ENCODE data around the gene TPSG1. TPM values are rescaled to one million over a fixed set of nuclear protein-coding genes. Genes with fewer than 3 reads are reported as not detected.
"Not testable (repeated sequence)": the region's sequence is repeated elsewhere in the genome, so short reads cannot be mapped to it uniquely, and the experiment has no call there.

Gene TPSG1
- total RNA-seq: 1.6 TPM

DNA sequence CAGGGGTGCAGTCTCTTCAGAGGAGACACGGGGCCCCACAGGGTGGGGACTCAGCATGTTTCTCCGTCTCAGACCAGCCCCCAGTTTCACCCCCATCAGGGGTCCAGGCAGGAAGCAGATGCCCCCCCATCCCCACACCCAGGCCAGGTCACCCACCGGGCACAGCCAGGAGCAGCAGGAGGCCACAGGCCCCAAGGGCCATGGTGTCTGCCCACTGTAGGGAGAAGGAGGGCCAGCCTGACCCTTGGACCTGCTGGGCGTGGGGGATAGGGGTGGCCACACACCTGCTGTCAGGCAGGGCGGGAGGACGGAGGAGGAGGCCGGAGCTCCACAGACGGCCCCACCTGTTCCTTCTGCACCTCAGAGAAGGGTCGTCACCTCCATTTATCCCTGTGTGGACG is at the start of gene TPSG1:
TPSG1 (minus strand) TSS at position 218 of the 401 bp plus-strand sequence; CDS start at position 202, 16 bp downstream.
- no peak for DNase-seq (ENCODE audit: low spot score)

- DNase-seq (ENCODE audit: low spot score): no peak
Measured at GRCh38 chr16:1274767-1275166, 49.7 kb upstream of the TPSG1 start.

DNA sequence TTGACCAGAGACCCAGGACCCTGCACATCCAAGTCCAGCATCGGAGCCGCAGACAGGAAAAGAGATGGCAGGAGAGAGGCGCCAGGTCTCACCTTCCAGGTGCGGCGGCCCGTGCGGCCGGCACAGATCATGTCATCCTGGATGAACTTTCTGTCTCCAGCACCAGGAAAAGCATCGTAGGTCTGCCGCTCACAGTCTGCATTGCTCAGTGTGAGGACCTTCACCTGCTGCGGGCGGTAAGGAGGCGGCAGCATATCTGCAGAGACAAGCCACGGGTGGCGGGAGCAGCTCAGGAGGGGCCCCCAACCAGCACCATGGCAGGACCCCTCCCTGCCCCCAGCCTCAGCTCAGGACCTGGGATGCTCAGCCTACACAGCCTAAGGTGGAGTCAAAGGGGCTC is 48.7 kb upstream of the TPSG1 start:
- DNase-seq (ENCODE audit: low spot score): no peak

GRCh38 chr16:1272453-1273198 is 47.6 kb upstream of the TPSG1 start:
- no peak for DNase-seq (ENCODE audit: low spot score)

GRCh38 chr16:1271724-1272413 is 46.8 kb upstream of the TPSG1 start:
- peak; percentile 23 for DNase-seq (ENCODE audit: low spot score)

DNA sequence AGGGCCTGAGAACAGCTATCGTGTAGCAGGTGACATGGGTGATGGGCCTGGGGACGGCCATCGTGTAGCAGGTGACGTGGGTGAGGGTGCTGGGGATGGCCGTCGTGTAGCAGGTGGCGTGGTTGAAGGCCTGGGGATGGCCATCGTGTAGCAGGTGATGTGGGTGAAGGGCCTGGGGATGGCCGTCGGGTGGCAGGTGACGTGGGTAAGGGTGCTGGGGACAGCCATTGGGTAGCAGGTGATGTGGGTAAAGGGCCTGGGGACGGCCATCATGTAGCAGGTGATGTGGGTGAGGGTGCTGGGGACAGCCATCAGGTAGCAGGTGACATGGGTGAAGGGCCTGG is 46.3 kb upstream of the TPSG1 start:
- DNase-seq (ENCODE audit: low spot score): no peak

DNA sequence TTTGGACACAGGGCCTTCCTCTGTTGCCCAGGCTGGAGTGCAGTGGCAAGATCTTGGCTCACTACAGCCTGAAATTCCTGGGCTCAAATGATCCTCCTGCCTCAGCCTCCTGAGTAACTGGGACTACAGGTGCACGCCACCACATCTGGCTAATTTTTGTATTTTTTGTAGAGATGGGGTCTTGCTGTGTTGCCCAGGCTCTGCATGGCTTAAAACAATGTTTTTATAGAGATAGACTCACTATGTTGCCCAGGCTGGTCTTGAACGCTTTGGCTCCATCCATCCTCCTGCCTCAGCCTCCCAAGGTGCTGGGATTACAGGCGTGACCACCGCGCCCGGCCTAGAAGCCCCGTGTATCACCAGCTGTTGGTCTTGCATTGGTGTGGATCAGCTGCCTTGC is 44.4 kb upstream of the TPSG1 start:
- DNase-seq (ENCODE audit: low spot score): not testable (repeated sequence)

GRCh38 chr16:1265826-1266225 is 40.8 kb upstream of the TPSG1 start:
- no peak for DNase-seq (ENCODE audit: low spot score)

- DNase-seq (ENCODE audit: low spot score): no peak
Measured at GRCh38 chr16:1265090-1265630, 40.1 kb upstream of the TPSG1 start.

DNA sequence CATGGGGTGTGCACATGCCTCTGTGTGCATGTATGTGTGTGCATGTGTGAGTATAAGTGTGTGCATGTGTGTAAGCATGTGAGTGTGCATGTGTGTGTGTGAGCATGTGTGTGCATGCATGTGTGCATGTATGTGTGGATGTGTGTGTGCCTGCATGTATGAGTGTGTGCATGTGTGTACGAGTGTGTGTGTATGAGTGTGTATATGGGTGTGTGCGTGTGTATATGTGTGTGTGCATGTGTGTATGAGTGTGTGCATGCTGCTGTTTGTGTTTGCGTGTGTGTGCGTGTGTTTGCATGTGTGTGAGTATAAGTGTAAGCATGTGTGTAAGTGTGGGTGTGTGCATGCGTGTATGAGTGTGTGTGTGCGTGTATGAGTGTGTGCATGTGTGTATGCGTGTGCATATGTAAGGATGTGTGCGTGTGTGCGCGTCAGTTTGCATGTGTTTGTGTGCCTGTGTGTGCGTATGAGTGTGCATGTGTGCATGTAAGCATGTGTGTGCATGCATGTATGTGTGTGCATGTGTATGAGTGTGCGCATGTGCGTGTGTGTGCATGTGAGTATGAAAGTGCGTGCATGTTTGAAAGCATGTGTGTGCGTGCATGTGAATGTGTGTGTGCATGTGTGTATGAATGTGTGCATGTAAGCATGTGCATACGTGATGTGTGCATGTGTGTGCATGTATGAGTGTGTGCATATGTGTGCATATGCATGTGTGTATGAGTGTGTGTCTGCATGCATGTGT is 39.4 kb upstream of the TPSG1 start:
- no peak for DNase-seq (ENCODE audit: low spot score)

- no peak for DNase-seq (ENCODE audit: low spot score)
Measured at GRCh38 chr16:1263591-1264344, 38.7 kb upstream of the TPSG1 start.

GRCh38 chr16:1262846-1263221 is 37.8 kb upstream of the TPSG1 start:
- no peak for DNase-seq (ENCODE audit: low spot score)

DNA sequence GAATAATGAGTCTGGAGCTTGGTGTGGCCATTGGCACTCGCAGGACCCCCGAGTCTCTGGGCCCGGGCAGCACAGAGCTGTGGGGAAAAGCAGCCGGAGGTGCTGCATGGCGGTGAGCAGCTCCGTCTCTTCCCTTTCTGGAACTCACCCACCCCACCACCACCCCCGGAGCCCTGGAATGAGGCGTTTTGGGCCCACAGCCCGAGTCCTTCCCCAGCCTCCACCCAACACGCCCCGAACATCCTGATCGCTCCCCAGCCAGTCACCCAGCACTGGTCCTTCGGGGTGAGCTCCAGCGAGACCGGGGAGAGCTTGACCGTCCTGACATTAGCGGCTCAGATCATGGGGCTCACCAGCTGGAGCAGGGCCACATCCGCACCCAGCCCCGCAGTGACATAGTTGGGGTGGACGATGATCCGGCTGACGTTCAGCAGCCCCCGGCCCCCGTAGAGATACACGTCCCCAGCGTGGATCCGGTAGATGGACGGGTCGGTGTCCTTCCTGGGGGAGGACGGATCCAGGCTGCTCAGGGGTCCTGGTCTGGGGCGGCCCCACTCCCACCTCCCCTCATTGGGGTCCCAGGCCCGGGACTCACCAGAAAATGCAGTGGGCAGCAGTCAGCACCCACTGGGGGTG is 37.3 kb upstream of the TPSG1 start:
- DNase-seq (ENCODE audit: low spot score): no peak

DNA sequence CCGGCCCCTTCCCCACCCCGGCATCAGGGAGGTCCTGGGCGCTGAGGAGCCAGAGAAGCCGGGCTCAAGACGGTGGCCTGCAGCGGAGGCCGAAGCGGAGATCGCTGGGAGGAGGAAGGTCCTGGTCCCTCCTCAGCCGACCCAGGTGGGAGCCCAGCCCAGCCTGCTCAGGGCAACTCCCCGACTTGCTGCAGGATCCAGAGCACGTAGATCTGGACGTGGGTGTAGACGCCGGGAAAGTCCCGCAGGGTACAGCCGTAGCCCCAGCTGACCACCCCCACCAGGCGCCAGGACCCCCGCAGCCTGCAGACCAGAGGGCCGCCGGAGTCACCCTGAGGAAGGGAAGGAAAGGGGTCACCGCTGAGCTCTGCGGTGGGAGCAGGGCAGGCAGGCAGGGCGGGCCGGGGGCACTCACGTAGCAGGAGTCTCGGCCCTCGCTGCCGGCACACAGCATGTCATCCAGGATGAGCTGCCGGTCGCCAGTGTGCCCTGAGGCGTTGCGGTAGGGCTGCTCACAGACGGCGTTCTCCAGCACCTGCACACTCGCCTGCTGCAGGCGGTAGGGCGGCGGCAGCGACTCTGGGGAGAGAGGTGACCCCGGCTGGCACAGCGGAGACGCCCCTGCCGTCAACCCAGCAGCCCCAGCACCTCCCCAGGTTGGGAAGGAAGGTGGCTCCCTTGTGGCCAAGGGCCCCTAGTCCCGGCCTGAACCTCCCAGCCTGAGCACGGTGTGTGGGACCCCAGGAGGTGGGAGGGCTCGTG is 36.2 kb upstream of the TPSG1 start:
- DNase-seq (ENCODE audit: low spot score): no peak

GRCh38 chr16:1260101-1260680 is 35.1 kb upstream of the TPSG1 start:
- no peak for DNase-seq (ENCODE audit: low spot score)

GRCh38 chr16:1259760-1260068 is 34.6 kb upstream of the TPSG1 start:
- no peak for DNase-seq (ENCODE audit: low spot score)

- DNase-seq (ENCODE audit: low spot score): no peak
Measured at GRCh38 chr16:1258906-1259759, 34.1 kb upstream of the TPSG1 start.

GRCh38 chr16:1258225-1258600 is 33.1 kb upstream of the TPSG1 start:
- no peak for DNase-seq (ENCODE audit: low spot score)

DNA sequence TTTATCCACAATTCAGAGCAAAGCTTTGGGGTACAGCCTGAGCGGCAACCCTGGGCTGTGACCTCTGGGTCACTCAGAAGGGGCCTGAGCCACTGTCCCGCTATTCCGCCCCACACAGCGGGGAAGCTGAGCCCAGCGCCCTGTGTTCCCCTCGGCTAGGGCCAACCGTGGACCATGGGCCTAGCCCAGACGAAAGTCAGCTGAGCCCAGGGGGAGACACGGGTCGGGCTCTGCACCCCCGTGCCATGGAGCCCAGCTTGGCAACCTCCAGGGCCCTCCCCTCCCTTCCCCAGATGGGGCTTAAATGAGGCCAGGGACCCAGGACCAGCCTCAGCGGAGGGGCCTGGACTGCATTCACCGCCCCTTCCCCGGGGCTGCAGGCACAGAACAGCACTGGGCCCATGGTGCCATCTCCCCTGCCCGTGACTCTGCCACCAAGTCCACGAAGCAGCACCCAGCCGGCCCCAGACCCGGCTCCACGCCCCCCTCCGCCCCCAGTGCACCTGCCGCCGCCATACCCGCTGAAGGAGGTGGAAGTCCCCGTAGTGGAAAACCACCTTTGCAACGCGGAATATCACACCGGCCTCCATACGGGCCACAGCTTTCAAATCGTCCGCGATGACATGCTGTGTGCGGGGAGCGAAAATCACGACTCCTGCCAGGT is 32.6 kb upstream of the TPSG1 start:
- no peak for DNase-seq (ENCODE audit: low spot score)
